ENCODE results near the gene RNF181. TPM values are rescaled to one million over a fixed set of nuclear protein-coding genes. Genes with fewer than 3 reads are reported as not detected.

The RNF181 gene
- total and polyA plus RNA-seq, 2 of the 8 experiments (the other 6 are each of a cell fraction or from before 2014, with no cell fraction given), result 97.2 to 514 TPM

DNA sequence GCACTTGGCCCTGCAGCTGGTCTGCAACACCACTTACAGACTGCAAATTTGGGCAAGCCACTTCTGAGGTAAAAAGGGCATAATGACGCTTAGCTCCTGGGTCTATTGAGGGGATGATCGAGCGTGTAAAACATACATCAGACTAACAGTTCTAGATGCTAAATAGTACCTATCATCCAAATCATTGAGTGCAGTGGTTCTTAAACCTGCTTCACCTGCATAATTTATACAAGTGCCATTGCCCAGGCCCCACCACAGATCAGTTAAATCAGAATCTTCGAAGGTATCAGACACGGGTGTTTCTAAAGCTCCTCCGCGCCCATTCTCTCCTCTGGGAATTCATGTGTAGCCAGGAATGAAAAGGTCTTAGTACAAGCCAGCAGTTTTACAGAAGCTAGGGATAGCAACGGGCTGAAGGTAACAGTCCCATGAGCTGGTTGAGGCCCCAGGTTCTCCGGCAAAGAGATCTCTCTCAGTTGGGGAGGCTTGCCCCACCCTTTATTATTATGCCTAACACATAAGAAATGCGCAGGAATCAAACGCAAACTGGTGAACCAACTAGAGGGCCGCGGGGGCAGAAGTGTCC lies 737 bp upstream of the RNF181 start:
- ChIA-PET POLR2A (ENCODE audit: partially characterized antibody) (interaction anchor here (0.6 to 3.8 kb wide), 14 partner anchors 10 to 182 kb away, joined by 3 to 39 read pairs (median 7); partner anchors contain the start of genes C2orf68, MAT2A, VAMP5 and VAMP8), CTCF (ENCODE audit: partially characterized antibody) (interaction anchor here (0.8 to 2.5 kb wide), 9 partner anchors 8 to 174 kb away, joined by 3 to 6 read pairs (median 4); partner anchors contain the start of gene TMEM150A)
- H3K27ac ChIP-seq (ENCODE audit: low read depth, low read length), result peak overlapping the region; percentile 83
- no peak overlapping the region for H3K56ac ChIP-seq (replicated peaks; ENCODE audit: insufficient read length, low read depth, low read length)
- TF ChIP-seq YY1 (IDR thresholded peaks at IDR 0.05; ENCODE audit: low read depth, low read length), result no peak
- no peak for TF ChIP-seq SUZ12 (IDR thresholded peaks at IDR 0.05; ENCODE audit: low read length)
- no peak for TF ChIP-seq EGR1 (IDR thresholded peaks at IDR 0.05; ENCODE audit: borderline replicate concordance, low read depth, low read length)
- TF ChIP-seq EZH2 (IDR thresholded peaks at IDR 0.05; ENCODE audit: low read depth, low read length, severe bottlenecking), result no peak
- TF ChIP-seq RXRA (IDR thresholded peaks at IDR 0.05; ENCODE audit: insufficient read depth, low read depth, low read length), result no peak
- no peak for TF ChIP-seq POLR2A (IDR thresholded peaks at IDR 0.05; ENCODE audit: control extremely low read depth in 1 of 2, low read depth in 2 of 2, low read length in 2 of 2)
- TF ChIP-seq KDM1A (IDR thresholded peaks at IDR 0.05; ENCODE audit: borderline replicate concordance, low read length), result no peak
- TF ChIP-seq KDM5A (IDR thresholded peaks at IDR 0.05; ENCODE audit: low read length), result no peak
- no peak for TF ChIP-seq TAF1 (IDR thresholded peaks at IDR 0.05; ENCODE audit: low read depth, low read length)
- no peak for TF ChIP-seq SRF (IDR thresholded peaks at IDR 0.05; ENCODE audit: low read depth, low read length)
- TF ChIP-seq BCL11A (IDR thresholded peaks at IDR 0.05; ENCODE audit: low read depth in 2 of 2, low read length in 2 of 2), result no peak
- TF ChIP-seq SIX5 (IDR thresholded peaks at IDR 0.05; ENCODE audit: low read depth, low read length), result no peak
- peaks cover 0 to 3% (median 0%) of the 10 kb centered on the region in 4 experiments; a peak in 2 of 7 replicates for H3K27me3 ChIP-seq (replicated peaks in 1 of 4; ENCODE audit: control insufficient read depth in 3 of 4, extremely low read depth in 1 of 4, insufficient read depth in 3 of 4, low read length in 3 of 4)
- 26% methylated on average over 13 of the region's 13 CpGs; no CpG with 5 or more reads in 1 of the 2 experiments for WGBS, 2 experiments (ENCODE audit: extremely low coverage in 1 of 2, insufficient coverage in 1 of 2, insufficient read length in 1 of 2, insufficient replicate concordance in 2 of 2, low coverage in 1 of 2, low lambda C conversion rate in 2 of 2, missing lambda C conversion rate in 1 of 2)
- peaks cover 4 to 21% (median 7%) of the 10 kb centered on the region in 4 experiments; a peak in 4 of 8 replicates for H3K36me3 ChIP-seq (ENCODE audit: control insufficient read depth in 2 of 4, insufficient read depth in 4 of 4, low read length in 3 of 4)
- H2BK20ac ChIP-seq (ENCODE audit: low read length), result no peak overlapping the region
- H2AFZ ChIP-seq (ENCODE audit: low read length), result peak overlapping the region; percentile 96; the same call in 1 of the 2 replicates
- H4K20me1 ChIP-seq (replicated peaks in 1 of 2; ENCODE audit: control insufficient read depth in 1 of 2, insufficient read depth in 2 of 2, low read length in 2 of 2), result peaks cover 2 to 7% of the 10 kb centered on the region in 2 experiments
- peak overlapping the region; percentile 93; the same call in 1 of the 2 replicates for H4K8ac ChIP-seq (ENCODE audit: extremely low read depth, insufficient read depth, low read length)
- no peak overlapping the region for H2BK120ac ChIP-seq (replicated peaks; ENCODE audit: low read depth, low read length)
- no peak overlapping the region for H2AK5ac ChIP-seq (ENCODE audit: low read depth, low read length)
- no peak overlapping the region for H2BK15ac ChIP-seq (ENCODE audit: low read length)
- H3K23me2 ChIP-seq (ENCODE audit: low read depth, low read length), result peaks cover 13% of the 10 kb centered on the region
- FAIRE-seq (no peak), DNase-seq (ENCODE audit: low read depth in 1 of 2, low spot score in 2 of 2) (no peak)
- H3K9me3 ChIP-seq (ENCODE audit: insufficient read depth in 2 of 2, low read depth in 1 of 2, low read length in 1 of 2), result no peaks in the 10 kb centered on the region
- H4K5ac ChIP-seq (ENCODE audit: insufficient read length, low read depth, low read length), result no peak overlapping the region
- H3K4ac ChIP-seq (replicated peaks; ENCODE audit: insufficient read length, low read depth, low read length), result no peak overlapping the region
- H3K4me1 ChIP-seq (replicated peaks in 1 of 4; ENCODE audit: control insufficient read depth in 3 of 4, insufficient read depth in 4 of 4, low read length in 3 of 4), result peaks cover 0 to 11% (median 3%) of the 10 kb centered on the region in 4 experiments; a peak in 4 of 7 replicates
- H3K4me2 ChIP-seq (ENCODE audit: insufficient read depth in 1 of 2, low read depth in 2 of 2, low read length in 2 of 2), result peak overlapping the region; percentile 78 to 98
- no peak overlapping the region for H3K18ac ChIP-seq (ENCODE audit: extremely low read depth, low read length)
- peaks cover 2% of the 10 kb centered on the region; the same call in 1 of the 2 replicates for H3K79me1 ChIP-seq (ENCODE audit: low read depth, low read length)
- H2BK12ac ChIP-seq (ENCODE audit: low read depth, low read length), result no peak overlapping the region
- no peak overlapping the region for H2BK5ac ChIP-seq (ENCODE audit: low read depth, low read length)
- H3K14ac ChIP-seq (ENCODE audit: insufficient read length), result no peak overlapping the region
- peak overlapping the region; percentile 63 to 94 (median 89) for H3K9ac ChIP-seq (replicated peaks in 1 of 4; ENCODE audit: extremely low read depth in 1 of 4, low read depth in 3 of 4, low read length in 3 of 4)
- peak overlapping the region; percentile 77 to 88 (median 84) for H3K4me3 ChIP-seq (ENCODE audit: extremely low read depth in 1 of 4, insufficient read depth in 2 of 4, low read depth in 3 of 4, low read length in 4 of 4)
- H3K23ac ChIP-seq (ENCODE audit: insufficient read length), result no peak overlapping the region
- H3K79me2 ChIP-seq (ENCODE audit: control insufficient read depth in 1 of 2, insufficient read depth in 2 of 2, low read length in 2 of 2), result peaks cover 0 to 18% of the 10 kb centered on the region in 2 experiments; a peak in 3 of 4 replicates
- H4K91ac ChIP-seq (replicated peaks; ENCODE audit: insufficient read length, low read length), result peak overlapping the region; percentile 68

Data from H1 (cell line).